GM21360 (cell line): ENCODE results near the gene HNRNPC.
"Not testable (repeated sequence)": the region's sequence is repeated elsewhere in the genome, so short reads cannot be mapped to it uniquely, and the experiment has no call there.

Source experiments
- ATAC-seq: cut with Tn5 transposase; IDR thresholded peaks from one replicate; pipeline ENCODE4 v1.9.1; 2021; ENCODE audit warnings: mild to moderate bottlenecking, moderate library complexity; ENCODE audit not compliant: unreplicated experiment

The HNRNPC gene

GRCh38 chr14:21215130-21215878, 53.9 kb downstream of the HNRNPC start:
- no peak for ATAC-seq

- no peak for ATAC-seq
These were observed 55.6 kb downstream of the HNRNPC start for GRCh38 chr14:21213652-21214051.

DNA sequence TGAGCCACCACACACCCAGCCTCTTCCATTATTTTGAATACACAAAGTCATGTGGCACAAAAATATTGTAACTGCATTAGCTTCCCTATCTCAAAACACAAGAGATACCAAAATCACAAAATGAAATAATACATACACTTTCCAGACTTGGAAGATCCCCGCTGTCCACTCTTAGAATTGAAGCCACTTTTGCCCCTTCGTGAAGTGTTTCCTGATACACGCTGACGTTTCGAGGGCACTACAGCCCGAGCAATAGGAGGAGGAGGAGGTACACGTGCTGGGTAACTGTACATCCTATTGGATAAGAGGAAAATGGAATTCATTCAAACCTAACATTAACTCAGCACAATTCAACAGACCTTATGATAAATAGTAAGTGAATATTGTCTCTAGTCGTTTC, 56.4 kb downstream of the HNRNPC start:
- not testable (repeated sequence) for ATAC-seq

GRCh38 chr14:21211509-21211908, 57.7 kb downstream of the HNRNPC start:
- no peak for ATAC-seq

DNA sequence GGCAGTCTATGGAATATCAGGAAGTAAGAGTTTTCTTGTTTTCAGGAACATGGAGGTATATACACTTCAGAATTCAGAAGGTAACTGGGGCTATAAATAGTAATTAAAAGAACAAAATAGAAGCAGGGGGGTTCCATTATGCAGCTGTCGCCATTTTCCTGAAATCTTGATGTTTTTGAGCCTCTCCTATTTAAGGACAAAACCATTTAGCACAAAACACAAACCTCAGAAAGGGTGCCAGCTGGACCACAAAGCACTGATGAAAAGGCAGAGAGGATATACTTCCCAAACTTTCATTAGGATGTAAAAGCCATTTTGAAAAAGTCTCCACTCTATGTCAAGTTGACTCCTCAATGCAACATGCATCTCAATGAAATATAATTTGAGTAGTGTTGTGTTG, 59.2 kb downstream of the HNRNPC start:
- ATAC-seq: no peak

GRCh38 chr14:21209185-21209584, 60.1 kb downstream of the HNRNPC start:
- no peak for ATAC-seq

DNA sequence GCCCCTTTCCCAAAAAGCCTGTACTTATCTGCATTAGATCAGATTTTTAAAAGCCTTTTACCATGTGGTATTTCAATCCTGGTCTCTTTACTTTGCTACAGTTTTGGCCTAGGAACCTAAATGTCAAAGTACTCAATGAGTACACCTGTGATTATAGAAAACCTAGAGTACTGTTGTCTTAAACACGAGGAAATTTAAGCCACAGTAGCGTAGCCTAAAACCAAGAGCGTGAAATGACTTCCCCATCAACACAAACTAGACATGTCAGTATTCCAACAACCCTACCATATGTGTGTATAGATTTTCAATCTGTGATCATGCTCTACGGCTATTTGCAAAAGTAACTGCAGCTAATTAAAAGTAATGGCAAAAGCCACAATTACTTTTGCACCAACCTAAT, 60.7 kb downstream of the HNRNPC start:
- ATAC-seq: no peak

GRCh38 chr14:21206753-21207684, 62.2 kb downstream of the HNRNPC start:
- no peak for ATAC-seq

DNA sequence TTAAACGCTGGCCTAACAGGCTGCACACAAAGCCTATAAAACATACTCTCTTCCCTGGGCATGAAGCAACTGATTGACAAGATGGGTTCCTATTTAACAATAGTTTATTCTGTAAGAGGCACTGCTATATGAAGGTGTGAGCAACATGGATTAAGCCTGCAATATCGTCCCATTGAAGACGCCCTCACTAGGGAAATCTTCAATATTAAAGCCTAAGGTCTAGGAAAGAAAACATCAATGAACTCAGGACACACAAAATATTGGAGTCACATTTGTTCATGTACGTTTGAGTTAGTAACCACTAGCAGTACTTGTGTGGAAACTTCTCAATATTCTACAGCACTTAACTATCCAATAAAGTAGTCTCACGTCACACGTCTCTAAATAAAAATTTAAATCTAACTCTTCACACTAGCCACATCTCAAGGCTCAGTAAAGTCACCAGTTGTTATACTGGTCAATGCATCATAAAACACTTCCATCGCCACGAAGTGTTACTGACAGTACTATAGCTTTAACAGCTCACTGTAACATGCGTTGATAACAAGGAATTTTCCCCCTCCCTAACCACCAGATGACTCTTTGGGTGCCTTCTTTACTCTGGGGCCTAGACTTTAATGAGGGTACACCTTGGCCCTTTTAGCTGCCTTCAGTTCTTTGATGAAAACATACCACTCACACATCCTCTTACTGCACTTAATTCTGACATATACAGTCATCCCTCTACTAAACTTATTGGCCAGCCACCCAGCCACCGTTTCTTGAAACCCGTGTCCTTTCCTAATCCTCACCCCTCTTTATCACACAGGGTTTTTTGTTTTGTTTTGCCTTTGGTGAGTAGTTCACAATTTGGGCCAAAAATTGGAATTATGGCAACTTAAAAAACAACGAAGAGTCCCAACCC, 63.3 kb downstream of the HNRNPC start:
- no peak for ATAC-seq

DNA sequence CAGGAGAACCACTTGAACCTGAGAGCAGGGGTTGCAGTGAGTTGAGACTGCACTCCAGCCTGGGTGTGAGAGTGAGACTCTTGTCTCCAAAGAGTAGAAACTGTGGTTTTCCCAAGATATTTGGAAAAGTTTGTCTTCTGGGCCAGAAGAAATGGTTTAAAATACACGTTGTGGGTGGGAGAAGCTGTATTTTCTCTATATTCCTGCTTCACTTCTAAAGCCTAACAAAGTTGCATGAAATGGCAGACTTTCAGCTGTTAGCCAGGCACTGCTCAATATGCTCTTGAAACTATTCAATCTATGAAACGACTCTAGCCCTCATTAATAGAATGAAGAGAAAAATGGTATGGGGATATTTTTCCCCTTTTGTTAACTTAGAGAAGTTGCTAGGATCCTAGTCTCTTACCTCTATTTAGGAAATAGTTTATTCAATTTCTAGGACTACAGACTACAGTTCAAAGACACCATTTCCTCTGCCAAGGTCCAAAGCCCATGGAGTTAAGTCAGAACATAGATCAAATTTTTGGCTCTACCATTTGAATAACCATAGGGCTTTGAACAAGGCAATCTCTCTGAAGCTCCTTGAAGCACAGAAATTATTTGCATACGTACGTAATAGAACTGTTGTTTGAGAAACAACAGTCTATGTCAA, 64.1 kb downstream of the HNRNPC start:
- ATAC-seq: no peak

GRCh38 chr14:21204167-21205025, 64.8 kb downstream of the HNRNPC start:
- ATAC-seq: no peak

DNA sequence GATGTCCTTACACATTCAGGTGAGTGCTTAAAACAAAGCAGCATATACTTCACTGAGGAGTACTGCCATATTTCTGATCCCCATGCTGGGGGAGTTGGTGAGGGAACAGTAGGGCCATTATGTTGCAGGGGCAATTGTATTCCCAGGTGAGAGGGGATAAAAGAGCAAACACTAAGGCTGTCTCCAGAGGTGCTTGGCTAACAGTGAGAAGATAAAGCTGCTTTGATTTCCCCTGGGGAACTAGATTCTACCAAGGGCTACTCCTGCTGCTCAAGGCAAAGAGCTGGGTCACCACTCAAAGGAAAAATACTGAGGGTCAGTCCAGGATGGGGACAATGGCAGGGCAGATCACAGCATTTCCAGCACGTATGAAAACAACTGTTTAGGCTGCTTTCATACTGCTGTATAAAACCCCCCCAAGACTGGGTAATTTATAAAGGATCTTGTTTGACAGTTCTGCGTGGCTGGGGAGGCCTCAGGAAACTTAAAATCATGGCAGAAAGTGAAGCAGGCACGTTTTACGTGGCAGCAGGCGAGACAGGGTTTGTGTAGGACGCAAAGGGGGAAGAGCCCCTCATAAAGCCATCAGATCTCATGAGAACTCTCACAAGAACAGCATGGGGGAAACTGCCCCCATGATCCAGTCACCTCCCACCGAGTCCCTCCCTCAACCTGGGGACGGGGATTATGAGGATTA, 65.6 kb downstream of the HNRNPC start:
- no peak for ATAC-seq

DNA sequence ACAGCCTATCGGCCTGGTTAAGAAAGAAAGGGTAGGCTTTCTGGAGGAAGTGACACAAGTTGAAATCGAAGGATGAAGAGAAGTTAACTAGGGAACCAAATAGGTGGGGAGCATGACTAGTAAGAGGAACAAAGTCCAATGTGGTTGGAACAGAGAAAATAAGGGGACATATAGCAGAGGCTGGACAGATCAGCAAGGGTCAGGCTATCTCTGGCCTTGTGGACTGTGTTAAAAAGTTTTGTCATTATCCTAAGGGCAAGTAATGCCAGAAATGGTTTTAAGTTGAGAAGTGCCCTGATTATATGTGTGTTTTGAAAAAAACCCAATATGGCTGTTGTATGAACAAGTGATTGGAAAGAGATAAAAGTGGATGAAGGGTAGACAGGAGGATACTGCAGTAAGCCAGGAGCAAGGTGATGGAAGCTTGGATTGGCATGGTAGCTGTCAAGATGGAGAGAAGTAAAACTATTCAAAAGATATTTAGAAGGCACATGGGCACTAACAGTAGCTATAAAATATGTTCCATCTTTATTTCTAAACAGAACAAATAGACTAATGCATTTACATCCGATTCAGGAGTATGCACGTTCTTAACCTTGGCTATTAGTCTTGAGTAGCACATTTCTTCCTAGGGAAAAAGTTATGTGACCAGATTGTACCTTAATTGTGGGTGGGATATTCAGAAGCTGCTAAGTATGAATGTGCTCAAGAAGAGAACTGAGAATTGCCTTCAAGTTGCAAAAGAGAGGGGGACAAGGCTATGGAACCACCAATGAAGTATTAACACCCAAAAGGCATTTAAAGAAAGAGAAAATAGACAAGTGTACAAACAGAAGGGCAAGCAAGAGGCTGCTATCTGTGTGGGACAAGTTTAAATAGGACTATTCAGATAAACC, 66.5 kb downstream of the HNRNPC start:
- ATAC-seq: no peak

DNA sequence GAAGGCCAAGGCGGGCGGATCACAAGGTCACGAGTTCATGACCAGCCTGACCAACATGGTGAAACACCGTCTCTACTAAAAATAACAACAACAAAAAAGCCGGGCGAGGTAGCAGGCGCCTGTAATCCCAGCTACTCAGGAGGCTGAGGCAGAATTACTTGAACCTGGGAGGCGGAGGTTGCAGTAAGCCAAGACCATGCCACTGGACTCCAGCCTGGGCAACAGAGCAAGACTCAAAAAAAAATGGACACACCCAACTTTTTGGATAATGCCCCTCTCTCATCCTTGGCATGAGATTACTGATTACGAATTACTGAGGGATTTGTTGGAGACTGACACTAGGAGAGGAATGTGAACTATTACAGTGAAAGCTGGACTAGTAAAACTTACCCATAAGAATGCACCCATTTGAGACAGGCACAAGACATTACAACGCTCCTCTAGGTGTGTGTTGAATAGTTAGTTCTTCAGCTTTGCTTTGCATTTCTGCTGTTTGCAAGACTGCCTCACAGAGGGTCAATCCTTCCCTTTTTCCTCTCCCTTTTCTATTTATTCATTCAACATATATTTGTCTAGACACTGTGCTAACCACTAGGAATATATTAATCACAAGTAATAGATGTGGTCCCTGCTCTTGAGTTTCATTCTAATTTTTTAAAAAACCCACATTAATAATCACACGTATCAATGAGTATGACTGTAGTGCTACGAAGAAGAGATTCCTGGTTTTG, 67.3 kb downstream of the HNRNPC start:
- ATAC-seq: no peak

DNA sequence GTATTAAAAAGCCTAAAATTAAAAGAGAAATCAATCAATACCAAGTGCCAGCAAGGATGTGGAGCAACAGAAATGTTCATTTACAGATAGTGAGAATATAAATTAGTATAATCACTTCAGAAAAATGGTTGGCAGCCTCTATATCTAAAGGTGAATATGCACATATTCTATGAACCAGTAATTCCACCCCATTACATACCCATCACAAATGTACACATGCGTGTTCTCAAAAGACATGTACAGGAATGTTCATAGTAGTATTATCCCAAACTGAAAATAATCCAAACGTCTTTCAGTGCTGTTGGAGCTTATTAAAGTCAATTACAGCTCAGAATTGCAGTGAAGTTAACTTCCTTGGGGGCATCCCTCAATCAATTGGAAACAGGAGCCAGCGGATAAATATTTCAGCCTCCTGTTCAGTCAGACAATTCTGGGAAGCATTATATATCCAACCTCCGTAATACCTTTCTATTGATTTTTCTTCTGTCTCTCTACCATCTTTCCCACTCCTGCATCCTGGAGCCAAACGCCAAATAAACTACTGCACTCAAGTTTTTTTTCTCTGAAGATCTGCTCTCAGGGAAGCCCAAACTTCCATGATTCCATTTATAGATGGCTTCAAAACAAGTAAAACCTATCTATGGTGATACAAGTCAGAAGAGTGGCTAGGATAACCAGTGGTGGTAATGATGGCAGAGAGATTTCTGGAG, 68.3 kb downstream of the HNRNPC start:
- no peak for ATAC-seq
